ENCODE results near the gene CNOT8. TPM values are rescaled to one million over a fixed set of nuclear protein-coding genes. Genes with fewer than 3 reads are reported as not detected.

The CNOT8 gene
- total and polyA plus RNA-seq, 2 of the 4 experiments (the other 2 are of a cell fraction): 41.4 to 49.1 TPM

GRCh38 chr5:154830596-154830995 is 27.8 kb upstream of the CNOT8 start:
- dilution Hi-C loops (cut with HindIII; ENCODE audit: low sequenced_read_pairs, unreplicated experiment): no loop called here

More at GRCh38 chr5:154830596-154830995, 27.8 kb upstream of the CNOT8 start:
- no peak overlapping the region for H3K56ac ChIP-seq (ENCODE audit: extremely low read depth, insufficient read depth, low read length)
- peaks cover 10% of the 10 kb centered on the region for H3K9me1 ChIP-seq (ENCODE audit: insufficient read depth, low read length)
- no peak for ATAC-seq (ENCODE audit: low read depth)
- H3K36me3 ChIP-seq (ENCODE audit: control insufficient read depth, insufficient read depth, low read length): peaks cover 30% of the 10 kb centered on the region; the same call in 1 of the 2 replicates
- 80% methylated on average over 2 of the region's 4 CpGs; no CpG with 5 or more reads in 1 of the 2 experiments for WGBS, 2 experiments (ENCODE audit: extremely low coverage in 2 of 2, insufficient read length in 1 of 2)
- no peak overlapping the region for H2AFZ ChIP-seq (replicated peaks; ENCODE audit: low read length, poor library complexity)
- no peak overlapping the region for H4K5ac ChIP-seq (ENCODE audit: low read depth, low read length)
- H3K14ac ChIP-seq (replicated peaks; ENCODE audit: low read depth, low read length): no peak overlapping the region
- no peak overlapping the region for H3K27ac ChIP-seq (ENCODE audit: insufficient read depth, low read length)
- H3K4me2 ChIP-seq (ENCODE audit: low read depth, low read length): no peak overlapping the region
- H3K23ac ChIP-seq (ENCODE audit: low read depth, low read length): no peak overlapping the region
- H2AK9ac ChIP-seq (replicated peaks; ENCODE audit: low read depth, low read length, poor library complexity): peak overlapping the region; percentile 20
- no peak overlapping the region for H2BK15ac ChIP-seq (ENCODE audit: low read depth, low read length)
- no peak for DNase-seq
- no peak overlapping the region for H2BK20ac ChIP-seq (ENCODE audit: low read depth, low read length)
- no peak overlapping the region for H3K9ac ChIP-seq (ENCODE audit: low read depth, low read length)
- H3K4me1 ChIP-seq (ENCODE audit: control insufficient read depth, insufficient read depth, low read length): peaks cover 2% of the 10 kb centered on the region
- H3K27me3 ChIP-seq (ENCODE audit: control insufficient read depth, insufficient read depth, low read length): no peaks in the 10 kb centered on the region
- no peak overlapping the region for H3K18ac ChIP-seq (ENCODE audit: low read depth, low read length)
- H3K4me3 ChIP-seq (ENCODE audit: insufficient read depth, low read depth, low read length): no peak overlapping the region
- no peak overlapping the region for H4K8ac ChIP-seq (ENCODE audit: low read depth in 2 of 2, low read length in 2 of 2)
- H2BK5ac ChIP-seq (ENCODE audit: low read depth, low read length, poor library complexity, severe bottlenecking): no peak overlapping the region
- H4K91ac ChIP-seq (ENCODE audit: insufficient read depth, low read depth, low read length): no peak overlapping the region
- TF ChIP-seq BHLHE40 (IDR thresholded peaks at IDR 0.05; ENCODE audit: low read depth, low read length) (no peak), POLR2A (IDR thresholded peaks at IDR 0.05; ENCODE audit: low read depth, low read length) (no peak), MAZ (IDR thresholded peaks at IDR 0.05; ENCODE audit: borderline replicate concordance, low read depth, low read length) (no peak), USF2 (IDR thresholded peaks at IDR 0.05; ENCODE audit: low read depth, low read length) (no peak), FOS (IDR thresholded peaks at IDR 0.05; ENCODE audit: low read depth, low read length) (no peak), RCOR1 (IDR thresholded peaks at IDR 0.05; ENCODE audit: insufficient replicate concordance, low read length) (no peak), NFE2L2 (IDR thresholded peaks at IDR 0.05; ENCODE audit: low read depth, low read length) (no peak), ELK1 (IDR thresholded peaks at IDR 0.05; ENCODE audit: borderline replicate concordance, low read depth, low read length) (no peak), MXI1 (IDR thresholded peaks at IDR 0.05; ENCODE audit: borderline replicate concordance, low read depth, low read length) (no peak), RAD21 (IDR thresholded peaks at IDR 0.05; ENCODE audit: low read length) (no peak), CEBPB (IDR thresholded peaks at IDR 0.05; ENCODE audit: low read depth, low read length) (no peak), MAFK (IDR thresholded peaks at IDR 0.05; ENCODE audit: low read depth, low read length) (no peak), RFX5 (IDR thresholded peaks at IDR 0.05; ENCODE audit: low read depth, low read length) (no peak), SMC3 (IDR thresholded peaks at IDR 0.05; ENCODE audit: low read depth, low read length) (no peak), CHD1 (IDR thresholded peaks at IDR 0.05; ENCODE audit: low read depth, low read length) (no peak)
- TF ChIP-seq, protein P1, sequence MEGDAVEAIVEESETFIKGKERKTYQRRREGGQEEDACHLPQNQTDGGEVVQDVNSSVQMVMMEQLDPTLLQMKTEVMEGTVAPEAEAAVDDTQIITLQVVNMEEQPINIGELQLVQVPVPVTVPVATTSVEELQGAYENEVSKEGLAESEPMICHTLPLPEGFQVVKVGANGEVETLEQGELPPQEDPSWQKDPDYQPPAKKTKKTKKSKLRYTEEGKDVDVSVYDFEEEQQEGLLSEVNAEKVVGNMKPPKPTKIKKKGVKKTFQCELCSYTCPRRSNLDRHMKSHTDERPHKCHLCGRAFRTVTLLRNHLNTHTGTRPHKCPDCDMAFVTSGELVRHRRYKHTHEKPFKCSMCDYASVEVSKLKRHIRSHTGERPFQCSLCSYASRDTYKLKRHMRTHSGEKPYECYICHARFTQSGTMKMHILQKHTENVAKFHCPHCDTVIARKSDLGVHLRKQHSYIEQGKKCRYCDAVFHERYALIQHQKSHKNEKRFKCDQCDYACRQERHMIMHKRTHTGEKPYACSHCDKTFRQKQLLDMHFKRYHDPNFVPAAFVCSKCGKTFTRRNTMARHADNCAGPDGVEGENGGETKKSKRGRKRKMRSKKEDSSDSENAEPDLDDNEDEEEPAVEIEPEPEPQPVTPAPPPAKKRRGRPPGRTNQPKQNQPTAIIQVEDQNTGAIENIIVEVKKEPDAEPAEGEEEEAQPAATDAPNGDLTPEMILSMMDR (conservative IDR thresholded peaks at IDR 0.05; ENCODE audit: low read depth, low read length): no peak
- ChIA-PET CTCF (no interaction called here), POLR2A (ENCODE audit: unreplicated experiment) (no interaction called here)
- no peak overlapping the region for H2AK5ac ChIP-seq (ENCODE audit: low read depth, low read length)
- no peak overlapping the region for H2BK120ac ChIP-seq (ENCODE audit: low read depth, low read length)
- intact Hi-C loops (cut with micrococcal nuclease) (no loop called here), in situ Hi-C loops (cut with MboI; ENCODE audit: low sequenced_read_pairs) (no loop called here)
- H3K79me1 ChIP-seq (ENCODE audit: low read depth in 1 of 2, low read length in 2 of 2): peaks cover 0 to 3% of the 10 kb centered on the region in 2 experiments; a peak in 1 of 4 replicates
- no peaks in the 10 kb centered on the region for H3K9me3 ChIP-seq (ENCODE audit: control insufficient read depth, insufficient read depth, low read length)
- no peak overlapping the region for H3K4ac ChIP-seq (ENCODE audit: low read depth, low read length)
- peaks cover 7% of the 10 kb centered on the region; the same call in 1 of the 2 replicates for H4K20me1 ChIP-seq (ENCODE audit: insufficient read depth, low read length)
- BruUV-seq (replicated peaks): no TSS peak

All from IMR-90 (cell line).